ENCODE results near the gene ROBO4. TPM values are rescaled to one million over a fixed set of nuclear protein-coding genes. Genes with fewer than 3 reads are reported as not detected.

The ROBO4 gene
- total RNA-seq, 6 donors from 2014 or later, result 17.3 to 111 (median 50.2) TPM

DNA sequence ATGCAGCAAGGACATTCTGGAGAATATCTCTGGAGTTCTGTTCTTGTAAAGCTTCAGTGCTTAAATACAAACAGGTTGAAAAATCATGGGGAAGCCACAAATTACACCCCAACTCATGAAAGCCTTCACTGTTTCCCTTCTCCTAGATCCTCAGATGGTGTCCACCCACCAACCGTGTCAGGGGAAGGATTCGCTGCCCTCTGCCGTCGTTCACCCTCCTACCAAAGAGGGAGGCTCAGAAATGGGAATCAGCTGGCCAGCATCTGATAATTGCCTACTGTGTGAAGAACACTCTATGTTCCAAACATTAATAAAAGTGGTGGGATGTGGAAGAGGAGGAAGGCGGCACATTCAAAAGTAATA lies 45.6 kb upstream of the ROBO4 start:
- ATAC-seq (ENCODE audit: low FRiP score in 2 of 2) (no peak), DNase-seq (no peak)
- H3K36me3 ChIP-seq, result no peaks in the 10 kb centered on the region
- peaks cover 0 to 3% (median 0%) of the 10 kb centered on the region in 4 donors for H3K4me1 ChIP-seq
- no peaks in the 10 kb centered on the region for H3K27me3 ChIP-seq
- TF ChIP-seq EP300 (IDR thresholded peaks at IDR 0.05), result no peak
- no peak for TF ChIP-seq POLR2A (IDR thresholded peaks at IDR 0.05)
- TF ChIP-seq, protein P1, sequence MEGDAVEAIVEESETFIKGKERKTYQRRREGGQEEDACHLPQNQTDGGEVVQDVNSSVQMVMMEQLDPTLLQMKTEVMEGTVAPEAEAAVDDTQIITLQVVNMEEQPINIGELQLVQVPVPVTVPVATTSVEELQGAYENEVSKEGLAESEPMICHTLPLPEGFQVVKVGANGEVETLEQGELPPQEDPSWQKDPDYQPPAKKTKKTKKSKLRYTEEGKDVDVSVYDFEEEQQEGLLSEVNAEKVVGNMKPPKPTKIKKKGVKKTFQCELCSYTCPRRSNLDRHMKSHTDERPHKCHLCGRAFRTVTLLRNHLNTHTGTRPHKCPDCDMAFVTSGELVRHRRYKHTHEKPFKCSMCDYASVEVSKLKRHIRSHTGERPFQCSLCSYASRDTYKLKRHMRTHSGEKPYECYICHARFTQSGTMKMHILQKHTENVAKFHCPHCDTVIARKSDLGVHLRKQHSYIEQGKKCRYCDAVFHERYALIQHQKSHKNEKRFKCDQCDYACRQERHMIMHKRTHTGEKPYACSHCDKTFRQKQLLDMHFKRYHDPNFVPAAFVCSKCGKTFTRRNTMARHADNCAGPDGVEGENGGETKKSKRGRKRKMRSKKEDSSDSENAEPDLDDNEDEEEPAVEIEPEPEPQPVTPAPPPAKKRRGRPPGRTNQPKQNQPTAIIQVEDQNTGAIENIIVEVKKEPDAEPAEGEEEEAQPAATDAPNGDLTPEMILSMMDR (IDR thresholded peaks at IDR 0.05), result no peak
- TF ChIP-seq POLR2AphosphoS5 (IDR thresholded peaks at IDR 0.05), result no peak
- H3K4me3 ChIP-seq, result no peak overlapping the region
- no peak overlapping the region for H3K27ac ChIP-seq
- 59 to 63% methylated on average over 5 of the region's 5 CpGs for WGBS, 2 donors
- H3K9me3 ChIP-seq, result no peaks in the 10 kb centered on the region

DNA sequence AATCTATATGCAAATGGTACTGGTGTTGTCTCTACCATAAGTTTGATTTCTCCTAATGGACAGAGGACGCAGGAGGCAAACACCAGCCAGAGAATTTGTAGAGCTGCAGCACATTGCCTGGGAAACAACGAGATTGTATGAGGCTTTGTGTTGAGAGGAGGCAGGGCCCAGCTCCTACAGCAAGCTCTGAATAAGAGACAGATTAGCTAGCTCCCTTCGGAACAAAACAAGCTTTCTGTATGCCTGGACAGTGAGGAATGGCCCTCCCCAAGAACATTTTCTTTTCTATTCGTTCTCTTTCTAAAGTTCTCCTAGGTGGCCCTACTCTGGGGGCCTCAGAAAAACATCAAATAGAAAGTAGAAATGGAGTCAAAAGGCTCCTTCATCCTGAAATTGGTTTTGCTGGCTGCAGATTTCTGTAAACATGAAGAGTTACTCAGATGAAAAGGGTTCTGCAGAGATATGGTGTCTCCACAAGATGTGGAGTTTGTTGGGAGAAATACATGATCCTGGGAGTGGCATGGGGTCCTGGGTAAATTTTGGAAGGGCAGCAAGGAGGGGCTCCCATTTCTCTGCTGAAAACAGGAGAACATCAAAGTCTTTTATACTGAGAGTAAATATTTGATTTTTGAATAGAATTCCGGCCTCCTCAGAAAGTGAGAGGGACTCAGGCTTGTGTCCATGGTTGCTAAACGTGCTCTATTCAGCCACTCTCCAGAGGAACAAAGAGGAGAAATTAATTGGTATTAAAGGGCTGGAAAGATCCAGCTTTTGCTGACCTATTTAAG lies 45.0 kb upstream of the ROBO4 start:
- no peak overlapping the region for H3K27ac ChIP-seq
- DNase-seq, result no peak
- TF ChIP-seq POLR2AphosphoS5 (IDR thresholded peaks at IDR 0.05) (no peak), POLR2A (IDR thresholded peaks at IDR 0.05) (no peak), EP300 (IDR thresholded peaks at IDR 0.05) (no peak)
- TF ChIP-seq, protein P1 (IDR thresholded peaks at IDR 0.05), result no peak
- H3K27me3 ChIP-seq, result no peaks in the 10 kb centered on the region
- H3K36me3 ChIP-seq, result no peaks in the 10 kb centered on the region
- no peak overlapping the region for H3K4me3 ChIP-seq
- no peak for ATAC-seq (ENCODE audit: low FRiP score in 2 of 2)
- H3K9me3 ChIP-seq, result no peaks in the 10 kb centered on the region
- peaks cover 0 to 3% (median 0%) of the 10 kb centered on the region in 4 donors for H3K4me1 ChIP-seq
- 75 to 78% methylated on average over 6 of the region's 6 CpGs for WGBS, 2 donors

DNA sequence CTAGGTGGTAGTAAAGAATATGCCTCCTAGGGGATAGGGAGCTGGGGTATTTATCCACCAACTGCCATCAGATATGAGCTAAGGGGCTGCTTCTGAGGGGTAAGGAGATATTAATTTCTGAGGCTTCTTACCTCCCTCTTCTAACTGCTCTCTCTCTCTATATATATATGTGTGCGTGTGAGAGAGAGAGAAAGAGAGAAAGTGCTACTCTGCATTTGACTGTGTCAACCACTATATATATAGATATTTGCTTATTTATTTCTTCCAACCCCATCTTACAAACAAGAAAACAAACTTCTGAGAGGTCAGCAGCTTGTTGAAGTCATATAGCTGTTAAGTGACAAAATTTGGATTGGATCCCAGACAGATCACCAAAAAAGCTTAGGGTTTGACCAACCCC lies 44.0 kb upstream of the ROBO4 start:
- TF ChIP-seq, protein P1 (IDR thresholded peaks at IDR 0.05), result no peak
- TF ChIP-seq EP300 (IDR thresholded peaks at IDR 0.05), result no peak
- TF ChIP-seq POLR2A (IDR thresholded peaks at IDR 0.05), result no peak
- no peak for TF ChIP-seq POLR2AphosphoS5 (IDR thresholded peaks at IDR 0.05)
- Histone ChIP-seq H3K4me1 (peaks cover 0 to 3% (median 0%) of the 10 kb centered on the region in 4 donors), H3K27ac (no peak overlapping the region), H3K4me3 (no peak overlapping the region), H3K36me3 (no peaks in the 10 kb centered on the region), H3K27me3 (no peaks in the 10 kb centered on the region), H3K9me3 (no peaks in the 10 kb centered on the region)
- ATAC-seq (ENCODE audit: low FRiP score in 2 of 2) (no peak), DNase-seq (no peak)
- WGBS, 2 donors, result 77 to 85% methylated on average over 1 of the region's 1 CpG

DNA sequence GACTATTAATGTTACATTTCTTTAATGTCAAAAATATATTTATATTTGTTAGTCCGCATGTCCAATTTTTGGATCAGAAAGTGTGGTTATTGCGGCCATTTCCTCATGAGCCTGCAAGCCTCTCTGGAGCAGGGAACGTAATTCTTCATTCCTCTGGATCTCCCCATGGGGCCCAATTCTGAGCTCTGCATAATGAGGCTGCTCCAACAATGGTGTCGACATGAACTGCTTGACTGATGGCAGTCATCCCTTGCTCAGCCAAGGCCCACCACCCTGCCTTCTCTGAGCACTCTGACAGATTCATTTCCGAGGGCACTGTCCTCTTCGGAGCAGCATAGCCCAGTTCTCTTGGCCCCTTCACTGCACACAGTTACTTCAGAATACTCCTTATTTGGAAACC lies 41.3 kb upstream of the ROBO4 start:
- peaks cover 0 to 8% (median 0%) of the 10 kb centered on the region in 4 donors for H3K4me1 ChIP-seq
- no peaks in the 10 kb centered on the region for H3K27me3 ChIP-seq
- H3K9me3 ChIP-seq, result no peaks in the 10 kb centered on the region
- TF ChIP-seq POLR2AphosphoS5 (IDR thresholded peaks at IDR 0.05) (no peak), EP300 (IDR thresholded peaks at IDR 0.05) (no peak)
- DNase-seq (no peak), ATAC-seq (ENCODE audit: low FRiP score in 2 of 2) (no peak)
- H3K4me3 ChIP-seq, result no peak overlapping the region
- H3K27ac ChIP-seq, result no peak overlapping the region
- WGBS, 2 donors, result 84 to 92% methylated on average over 6 of the region's 6 CpGs
- H3K36me3 ChIP-seq, result no peaks in the 10 kb centered on the region

DNA sequence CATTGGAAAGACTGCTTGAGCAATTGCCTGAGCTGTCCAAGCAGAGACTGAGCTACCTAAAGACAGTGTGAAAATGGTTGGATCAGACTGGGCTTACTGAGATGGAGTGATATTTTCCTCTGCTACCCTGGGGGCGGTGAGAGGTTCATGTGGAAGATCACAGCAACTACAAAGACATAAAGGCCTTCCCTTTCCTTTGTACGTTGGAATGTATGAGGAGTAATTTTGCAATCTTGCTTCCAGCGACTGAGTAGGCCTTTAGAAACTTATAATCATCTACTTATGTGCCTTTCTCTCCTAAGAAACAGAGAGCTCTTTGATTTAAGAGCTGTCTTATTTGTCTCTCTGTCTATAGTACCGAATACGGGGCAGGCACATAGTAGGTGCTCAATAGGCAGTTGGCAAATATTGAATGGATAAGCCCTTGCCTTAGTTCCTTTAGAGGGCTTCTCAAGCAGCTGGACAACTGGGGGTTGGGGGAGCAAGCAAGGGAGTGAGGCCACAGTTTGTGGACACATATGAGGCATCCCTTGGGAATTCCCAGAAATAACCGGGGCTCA lies 40.6 kb upstream of the ROBO4 start:
- TF ChIP-seq EP300 (IDR thresholded peaks at IDR 0.05) (no peak), POLR2A (IDR thresholded peaks at IDR 0.05) (no peak), POLR2AphosphoS5 (IDR thresholded peaks at IDR 0.05) (no peak)
- TF ChIP-seq, protein P1 (IDR thresholded peaks at IDR 0.05), result no peak
- Histone ChIP-seq H3K4me3 (no peak overlapping the region), H3K27me3 (no peaks in the 10 kb centered on the region), H3K36me3 (no peaks in the 10 kb centered on the region), H3K4me1 (peaks cover 0 to 8% (median 0%) of the 10 kb centered on the region in 4 donors), H3K9me3 (no peaks in the 10 kb centered on the region), H3K27ac (no peak overlapping the region)
- WGBS, 2 donors, result 61 to 69% methylated on average over 6 of the region's 6 CpGs
- no peak for ATAC-seq (ENCODE audit: low FRiP score in 2 of 2)
- DNase-seq, result no peak

Data from upper lobe of left lung (tissue), 6 donors.